HG03108 (cell line): ENCODE data around the gene WFDC8.

Experiments
- ATAC-seq: cut with Tn5 transposase; IDR thresholded peaks from one replicate; pipeline ENCODE4 v1.9.1; 2021; ENCODE audit warnings: moderate library complexity; ENCODE audit not compliant: unreplicated experiment

WFDC8 gene

GRCh38 chr20:45550765-45551164, 28.3 kb downstream of the WFDC8 start:
- ATAC-seq: no peak

DNA sequence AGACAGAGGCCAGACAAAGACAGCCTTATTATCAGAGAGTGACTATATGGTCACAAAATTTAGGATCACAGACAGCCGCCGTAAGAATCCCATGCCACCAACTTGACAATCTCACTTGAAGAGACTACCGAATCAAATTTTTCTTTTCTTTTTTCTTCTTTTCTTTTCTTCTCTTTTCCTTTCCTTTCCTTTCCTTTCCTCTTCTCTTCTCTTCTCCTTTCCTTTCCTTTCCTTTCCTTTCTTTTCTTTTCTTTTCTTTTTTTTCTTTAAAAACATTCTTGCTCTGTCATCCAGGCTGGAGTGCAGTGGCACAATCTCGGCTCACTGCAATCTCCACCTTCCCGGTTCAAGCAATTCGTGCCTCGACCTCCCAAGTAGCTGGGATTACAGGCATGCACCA, 30.7 kb downstream of the WFDC8 start:
- no peak for ATAC-seq

- ATAC-seq: no peak
Observed at GRCh38 chr20:45547206-45547770, 31.8 kb downstream of the WFDC8 start, which contains the start of gene EPPIN. EPPIN (minus strand) TSS chr20:45547401; CDS start chr20:45547357, 44 bp downstream.

DNA sequence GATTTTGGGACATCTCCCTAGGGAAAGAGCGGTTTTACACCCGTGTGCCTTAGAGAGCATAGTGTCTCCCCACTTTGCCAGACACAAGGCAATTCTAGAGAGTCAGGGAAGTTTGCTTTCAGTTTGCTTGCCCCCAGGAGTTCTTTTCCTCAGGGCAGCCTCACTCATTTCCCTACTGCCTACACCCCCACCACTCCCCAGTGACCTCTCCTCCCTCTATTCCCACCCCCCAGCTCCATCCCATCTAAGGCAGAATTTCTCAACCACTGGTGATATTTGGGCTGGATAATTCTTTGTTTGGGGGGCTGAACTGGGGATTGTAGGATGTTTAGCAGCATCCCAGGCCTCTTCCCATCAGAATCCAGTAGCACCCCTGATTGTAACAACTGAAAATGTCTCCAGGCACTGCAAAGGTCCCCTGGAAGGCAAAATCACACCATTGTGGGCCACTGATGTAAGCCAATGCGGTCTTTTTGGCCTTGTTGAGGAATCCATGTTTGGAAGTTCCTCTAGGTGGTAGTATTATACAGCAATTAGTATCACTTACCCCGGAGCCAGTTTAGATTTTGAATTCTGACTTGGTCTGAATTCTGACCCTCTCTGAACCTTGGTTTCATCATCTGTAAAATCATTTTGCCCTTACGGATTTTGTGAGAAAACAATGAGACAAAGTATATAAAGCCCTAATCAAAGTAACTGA, 33.2 kb downstream of the WFDC8 start:
- no peak for ATAC-seq

DNA sequence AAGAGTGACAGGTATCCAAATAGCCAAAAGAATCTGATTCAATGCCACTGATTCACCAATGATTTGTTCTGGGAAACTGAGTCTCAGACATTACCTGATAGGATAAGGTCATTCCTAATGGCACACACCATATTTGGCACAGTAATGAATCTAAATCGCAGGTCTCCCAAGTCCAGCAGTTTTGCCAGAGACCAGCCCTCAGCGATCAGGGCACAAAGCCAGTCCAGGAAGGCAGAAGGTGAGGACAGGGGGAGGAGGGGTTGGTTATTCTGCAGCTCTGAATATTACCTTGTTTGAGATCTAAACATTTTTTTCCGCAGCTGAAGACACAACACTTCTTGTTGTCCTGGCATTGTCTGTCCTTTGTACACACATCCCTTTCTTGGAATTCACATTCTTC, 33.7 kb downstream of the WFDC8 start:
- ATAC-seq: no peak

DNA sequence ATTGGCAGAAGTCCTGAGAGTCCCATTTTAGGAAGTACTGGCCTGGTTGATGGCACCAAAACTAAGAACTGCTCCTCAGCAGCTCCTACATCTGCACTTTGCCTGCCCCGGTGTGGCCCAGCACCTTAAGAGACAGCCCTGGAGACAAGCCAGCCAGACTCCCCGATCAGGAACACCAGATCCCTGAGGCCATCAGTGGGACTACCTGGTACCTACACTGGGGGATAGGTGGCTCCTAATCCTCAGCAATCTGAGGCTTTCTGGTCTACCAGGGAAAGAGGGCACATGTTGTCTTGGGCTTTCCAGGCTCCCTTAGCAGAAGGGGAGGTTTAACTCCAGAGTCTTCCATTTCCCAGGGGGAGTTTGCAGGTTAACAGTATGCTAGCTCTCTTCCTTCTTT, 39.7 kb downstream of the WFDC8 start, which contains the start of gene WFDC6:
Gene WFDC6 (minus strand): TSS at position 101 of the 400 bp plus-strand sequence. CDS start 75 bp downstream, at position 26.
- no peak for ATAC-seq

DNA sequence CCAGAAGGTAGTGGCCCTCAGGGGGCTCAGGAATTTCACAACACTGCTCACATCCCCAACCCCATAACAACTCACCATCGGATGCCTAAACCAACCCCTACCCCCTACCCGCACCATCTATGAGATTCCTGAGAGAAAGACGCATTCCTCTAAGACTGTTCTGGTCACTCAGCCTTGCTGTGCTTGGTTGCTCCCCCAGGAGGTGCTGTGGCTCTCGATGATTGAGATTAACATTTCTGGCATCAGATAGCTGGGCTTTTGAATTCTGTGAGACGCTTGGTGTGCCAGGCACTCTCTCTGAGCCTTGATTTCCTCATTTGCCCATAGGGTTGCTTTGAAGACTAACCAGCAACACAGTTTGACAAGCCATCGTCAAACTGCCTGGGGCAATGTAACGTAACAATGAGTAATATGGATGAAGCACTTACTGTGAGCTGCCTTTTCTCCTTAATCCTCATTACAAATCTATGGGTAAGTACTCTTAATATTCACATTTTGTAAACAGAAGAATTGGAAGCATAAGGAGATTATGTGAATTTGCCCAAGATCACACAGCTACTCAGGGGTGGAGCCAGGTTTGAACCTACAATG, 40.8 kb downstream of the WFDC8 start:
- ATAC-seq: no peak

GRCh38 chr20:45527294-45527693, 51.8 kb downstream of the WFDC8 start:
- no peak for ATAC-seq

GRCh38 chr20:45523821-45524220, 55.3 kb downstream of the WFDC8 start:
- no peak for ATAC-seq

- ATAC-seq: no peak
Observed at GRCh38 chr20:45518282-45518681, 60.8 kb downstream of the WFDC8 start.

GRCh38 chr20:45515147-45515913, 63.8 kb downstream of the WFDC8 start, which contains the start of gene SPINT3:
SPINT3 (minus strand) TSS chr20:45515622; CDS start chr20:45515608, 14 bp downstream.
- ATAC-seq: no peak

DNA sequence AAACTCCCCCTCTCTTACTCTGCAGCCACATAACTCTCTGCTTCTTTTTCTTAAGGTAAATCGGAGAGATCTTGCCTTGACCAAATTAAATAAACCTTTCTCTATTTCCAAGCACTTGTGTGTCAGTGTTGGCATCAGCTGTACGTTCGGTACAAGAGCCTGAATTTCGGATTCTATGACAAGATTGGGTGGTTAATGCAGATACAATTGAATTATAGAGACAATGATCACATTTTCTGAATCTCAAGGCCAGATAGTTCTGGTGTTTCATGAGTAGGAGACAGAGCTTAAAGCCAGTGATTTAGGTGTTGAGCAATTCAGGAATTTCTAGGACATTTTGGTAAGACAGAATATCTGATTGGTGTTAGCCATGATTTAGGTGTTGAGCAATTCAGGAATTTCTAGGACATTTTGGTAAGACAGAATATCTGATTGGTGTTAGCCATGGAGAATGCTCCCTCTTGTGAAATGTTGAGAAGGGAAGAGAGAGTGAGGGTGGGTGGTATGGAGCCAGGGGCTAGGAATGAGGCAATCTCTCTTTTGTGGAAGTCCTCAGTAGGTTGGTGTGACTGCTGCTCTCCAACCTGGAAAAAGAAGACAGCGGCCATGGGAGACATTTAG, 68.7 kb downstream of the WFDC8 start:
- no peak for ATAC-seq

DNA sequence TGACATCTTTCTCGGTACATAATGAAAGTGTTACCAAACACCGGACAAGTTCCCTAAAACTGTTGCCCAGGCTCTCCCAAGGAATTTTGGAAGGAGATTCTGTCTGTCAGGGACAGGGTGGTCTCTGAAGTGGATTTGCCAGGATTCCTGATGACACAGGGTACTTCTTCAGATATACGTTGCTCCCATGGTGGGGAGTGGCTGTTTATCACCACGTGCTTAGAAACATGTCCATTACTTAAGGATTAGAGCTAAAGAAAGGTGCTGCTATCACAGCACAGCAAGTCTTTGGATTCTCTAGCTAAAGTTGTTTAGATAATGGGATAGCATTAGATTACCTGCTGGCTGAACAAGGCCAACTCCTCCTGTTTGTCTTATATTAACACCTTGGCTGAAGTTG, 70.0 kb downstream of the WFDC8 start:
- no peak for ATAC-seq

DNA sequence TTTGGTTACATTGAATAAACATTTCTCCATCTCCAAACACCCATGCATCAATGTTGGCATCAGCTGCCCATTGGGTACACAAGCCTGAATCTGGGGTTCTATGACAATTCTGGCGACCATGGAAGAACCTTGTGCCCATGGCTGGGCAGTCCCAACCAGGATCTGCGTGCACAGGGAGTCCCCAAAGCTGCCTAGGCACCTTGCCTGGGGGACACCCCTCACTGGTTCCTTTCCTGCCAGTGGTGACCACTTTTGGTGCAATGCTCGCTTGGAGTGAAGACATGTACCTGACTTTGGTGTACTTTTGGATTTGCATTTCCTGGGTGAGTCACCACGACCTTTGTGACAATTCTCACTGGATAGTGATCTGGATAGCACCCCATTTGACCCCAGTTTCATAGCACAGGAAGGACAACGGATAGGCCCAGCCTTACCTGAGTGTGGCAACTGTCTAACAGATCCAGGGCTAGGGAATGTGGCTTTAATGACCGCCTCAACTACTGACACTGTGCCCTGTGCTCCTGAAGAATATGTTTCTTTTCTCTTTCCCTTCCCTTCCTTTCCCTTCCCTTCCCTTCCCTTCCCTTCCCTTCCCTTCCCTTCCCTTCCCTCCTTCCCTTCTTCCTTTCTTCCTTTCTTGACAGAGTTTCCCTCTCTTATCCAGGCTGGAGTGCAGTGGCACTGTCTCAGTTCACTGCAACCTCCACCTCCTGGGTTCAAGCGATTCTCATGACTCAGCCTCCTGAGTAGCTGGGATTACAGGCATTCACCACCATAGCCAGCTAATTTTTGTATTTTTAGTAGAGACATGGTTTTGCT, 70.8 kb downstream of the WFDC8 start:
- ATAC-seq: no peak

GRCh38 chr20:45507011-45507820, 71.9 kb downstream of the WFDC8 start:
- no peak for ATAC-seq

- no peak for ATAC-seq
Observed at GRCh38 chr20:45506398-45506797, 72.7 kb downstream of the WFDC8 start.

DNA sequence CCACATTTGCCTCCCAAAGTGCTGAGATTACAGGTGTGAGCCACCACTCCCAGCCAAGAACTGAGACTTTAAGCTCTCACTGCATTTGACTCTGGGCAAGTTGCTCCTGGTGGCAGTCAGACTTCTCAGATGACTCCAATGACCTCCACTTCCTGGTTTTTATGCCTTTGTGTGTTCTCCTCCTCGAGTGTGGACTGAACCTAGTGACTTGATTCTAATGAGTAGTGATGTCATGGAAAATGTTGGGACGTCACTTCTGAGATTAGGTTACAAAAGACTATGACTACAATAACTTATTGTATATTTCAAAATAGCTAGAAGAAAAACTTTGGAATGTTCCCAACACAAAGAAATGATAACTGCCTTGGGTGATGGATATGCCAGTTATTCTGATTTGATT, 75.7 kb downstream of the WFDC8 start:
- ATAC-seq: no peak

- ATAC-seq: no peak
Observed at GRCh38 chr20:45502561-45502960, 76.5 kb downstream of the WFDC8 start.
